Astrocyte of the cerebellum (primary cell): ENCODE results near the gene STEAP2.

ENCODE experiments used
- DNase-seq: peaks from one replicate; pipeline ENCODE4 v3.0.0-alpha.2; 2011; ENCODE audit warnings: low read depth
- H3K4me3 ChIP-seq: 2 replicates; pipeline ENCODE4 v1.5.1; 2011; ENCODE audit warnings: mild to moderate bottlenecking, low read depth, low read length, moderate library complexity
- CTCF ChIP-seq: IDR thresholded peaks from 2 replicates; pipeline ENCODE4 v1.5.1; 2012; ENCODE audit warnings: low read length, low read depth, moderate library complexity, mild to moderate bottlenecking; ENCODE audit errors: missing control alignments
- in situ Hi-C: cut with HindIII; loops from 2 replicates; pipeline ENCODE4 v1.10.0; 2017; ENCODE audit warnings: low sequenced_read_pairs

STEAP2 gene

GRCh38 chr7:90270431-90271178 is 59.1 kb downstream of the STEAP2 start:
- no peak for TF ChIP-seq CTCF
- in situ Hi-C loops = loop anchor here (25.0 kb wide), 1 partner anchor 167 kb away; no protein-coding TSS in a partner anchor

GRCh38 chr7:90271753-90272152 is 60.2 kb downstream of the STEAP2 start:
- TF ChIP-seq CTCF = no peak

More at GRCh38 chr7:90270431-90271178, 59.1 kb downstream of the STEAP2 start:
- no peak for DNase-seq
- H3K4me3 ChIP-seq = no peak overlapping the region

GRCh38 chr7:90272242-90272641 is 60.7 kb downstream of the STEAP2 start:
- no peak for DNase-seq
- H3K4me3 ChIP-seq = no peak overlapping the region
- in situ Hi-C loops = loop anchor here (25.0 kb wide), 1 partner anchor 165 kb away; no protein-coding TSS in a partner anchor
- no peak for TF ChIP-seq CTCF

More at GRCh38 chr7:90271753-90272152, 60.2 kb downstream of the STEAP2 start:
- peak; percentile 20 for DNase-seq
- in situ Hi-C loops = loop anchor here (25.0 kb wide), 1 partner anchor 166 kb away; no protein-coding TSS in a partner anchor
- H3K4me3 ChIP-seq = no peak overlapping the region

- TF ChIP-seq CTCF = no peak
- in situ Hi-C loops = loop anchor here (25.0 kb wide), 1 partner anchor 163 kb away; no protein-coding TSS in a partner anchor
- H3K4me3 ChIP-seq = no peak overlapping the region
- no peak for DNase-seq
Measured at GRCh38 chr7:90274161-90274560, 62.6 kb downstream of the STEAP2 start.

- in situ Hi-C loops = no loop called here
- DNase-seq = no peak
- TF ChIP-seq CTCF = no peak
- no peak overlapping the region for H3K4me3 ChIP-seq
Measured at GRCh38 chr7:90276033-90276728, 64.6 kb downstream of the STEAP2 start.
